T-helper 2 cell treated with Interferon-gamma antibody and Interleukin-4, amounts not matched to agents 100 ng/mL and 5 ng/mL, for 36 hours (primary cell): Measurements from ENCODE around the gene TPM2. TPM values are rescaled to one million over a fixed set of nuclear protein-coding genes. Genes with fewer than 3 reads are reported as not detected.

Source experiments
- intact Hi-C: fragments of 100-400 bp; cut with micrococcal nuclease; formaldehyde crosslinking; loops from one replicate; pipeline ENCODE4 v1.15.1; 2023
- total RNA-seq: library from RNA; stranded (reverse); gene quantifications from 2 replicates; pipeline ENCODE4 v1.2.3, GENCODE V29; 2022

TPM2 gene
- total RNA-seq, 1 donor from 2014 or later = 5.9 TPM

DNA sequence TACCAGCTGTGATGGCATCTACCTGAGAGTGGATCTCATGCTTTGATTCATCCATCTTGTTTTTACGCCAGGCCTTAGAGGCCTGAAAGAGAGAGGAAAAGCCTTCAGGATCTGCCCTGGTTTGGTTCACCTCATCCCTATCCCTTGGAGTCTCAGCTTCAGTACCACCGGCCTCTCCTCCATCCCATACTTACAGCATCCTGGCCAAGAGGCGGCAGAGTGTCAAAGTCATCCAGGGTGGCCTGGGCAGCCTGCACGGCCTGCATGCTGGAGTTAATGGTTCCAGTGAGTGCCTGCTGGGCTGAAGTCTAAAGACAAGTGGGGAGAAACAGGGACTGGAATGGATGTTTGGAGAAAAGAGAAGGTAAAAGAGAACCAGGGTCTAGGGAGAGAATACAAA lies 29.8 kb upstream of the TPM2 start:
- intact Hi-C loops = no loop called here

DNA sequence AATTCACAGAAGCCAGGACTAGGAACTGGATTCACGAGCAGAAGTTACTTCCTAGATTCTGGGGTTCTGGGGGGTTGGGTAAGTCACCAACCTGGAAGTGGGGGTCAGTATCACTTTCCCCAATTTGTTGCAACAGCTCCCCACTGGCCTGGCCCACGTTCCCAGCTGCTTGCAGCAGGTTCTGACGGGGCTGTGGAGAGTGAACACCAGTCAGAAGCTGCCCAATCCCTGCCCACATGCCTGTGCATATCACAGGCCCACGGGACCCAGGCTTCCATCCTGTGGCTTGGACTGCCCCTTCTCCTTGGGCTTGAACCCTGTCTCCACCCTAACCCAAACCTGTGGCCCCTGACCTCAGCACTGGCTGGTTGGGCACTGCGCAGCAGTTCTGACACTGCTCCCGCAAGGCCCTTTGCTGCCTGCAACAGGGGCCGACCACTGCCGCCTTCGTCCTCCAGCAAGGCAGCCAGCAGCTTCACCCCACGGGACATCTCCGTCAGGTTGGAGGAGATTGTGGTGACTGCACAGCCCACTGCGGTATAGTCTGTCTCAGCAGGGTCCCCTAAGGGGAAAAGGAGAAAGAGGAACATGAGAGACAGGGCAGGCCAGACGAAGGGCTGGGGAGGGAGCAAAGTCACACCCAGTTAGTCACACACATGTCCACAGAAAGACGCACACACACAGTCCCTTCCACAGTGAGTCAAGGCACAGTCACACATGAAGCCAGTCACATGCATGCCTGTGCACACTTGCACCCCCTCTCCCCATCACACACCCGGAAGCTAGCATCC lies 29.2 kb upstream of the TPM2 start:
- intact Hi-C loops = no loop called here

DNA sequence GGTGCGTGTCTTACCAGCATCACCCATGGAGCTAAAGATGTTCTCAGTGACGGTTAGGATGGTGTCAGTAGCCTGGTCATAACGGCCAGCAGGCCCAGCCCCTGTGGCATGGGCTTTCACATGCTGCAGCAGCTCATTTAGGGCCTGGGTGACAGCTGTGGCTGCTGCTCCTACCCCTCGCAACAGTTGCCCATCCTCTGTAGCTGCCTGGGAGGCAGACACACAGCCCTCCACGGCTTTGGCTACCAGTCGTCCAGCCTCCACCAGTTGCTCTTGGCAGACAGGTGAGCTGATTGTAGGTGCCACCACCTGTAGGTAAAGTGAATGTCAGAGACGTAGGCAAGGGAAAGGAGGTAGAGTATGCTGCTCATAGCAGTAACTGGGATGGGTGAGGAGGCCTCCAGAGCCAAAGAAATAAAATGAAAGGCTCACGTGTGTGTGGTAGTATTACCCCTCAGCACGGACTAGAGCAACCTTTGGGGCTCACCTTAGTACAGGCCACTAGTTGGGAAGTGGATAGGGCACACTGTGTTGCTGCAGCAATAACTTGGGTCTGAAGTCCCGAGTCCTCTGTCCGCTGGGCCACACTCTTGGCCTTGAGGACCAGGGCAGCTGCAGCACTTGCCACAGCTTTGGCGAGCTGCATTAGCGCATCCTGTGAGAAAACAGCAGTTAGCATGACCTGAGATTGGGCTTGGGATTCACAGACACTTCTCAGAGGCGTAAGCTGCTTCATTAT lies 27.6 kb upstream of the TPM2 start:
- intact Hi-C loops = no loop called here

DNA sequence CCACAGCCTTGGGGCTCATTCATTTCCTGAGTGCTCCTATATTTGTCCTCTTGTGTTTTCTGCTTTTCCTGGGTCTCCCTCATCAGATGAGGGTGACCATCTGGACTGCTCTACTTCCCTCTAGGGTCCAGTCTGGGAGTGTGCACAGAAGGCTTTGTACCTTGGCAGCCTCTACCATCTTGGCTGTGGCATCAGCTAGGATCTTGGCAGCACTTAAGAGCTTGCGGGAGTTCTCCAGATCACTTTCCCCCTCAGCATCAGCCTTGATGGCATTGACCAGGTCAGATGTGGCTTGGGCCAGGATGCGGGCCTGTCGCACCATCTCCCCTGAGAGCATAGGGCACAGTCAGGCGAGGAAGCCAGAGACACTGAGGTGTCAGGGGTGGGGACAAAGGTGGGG lies 26.5 kb upstream of the TPM2 start:
- intact Hi-C loops = no loop called here

DNA sequence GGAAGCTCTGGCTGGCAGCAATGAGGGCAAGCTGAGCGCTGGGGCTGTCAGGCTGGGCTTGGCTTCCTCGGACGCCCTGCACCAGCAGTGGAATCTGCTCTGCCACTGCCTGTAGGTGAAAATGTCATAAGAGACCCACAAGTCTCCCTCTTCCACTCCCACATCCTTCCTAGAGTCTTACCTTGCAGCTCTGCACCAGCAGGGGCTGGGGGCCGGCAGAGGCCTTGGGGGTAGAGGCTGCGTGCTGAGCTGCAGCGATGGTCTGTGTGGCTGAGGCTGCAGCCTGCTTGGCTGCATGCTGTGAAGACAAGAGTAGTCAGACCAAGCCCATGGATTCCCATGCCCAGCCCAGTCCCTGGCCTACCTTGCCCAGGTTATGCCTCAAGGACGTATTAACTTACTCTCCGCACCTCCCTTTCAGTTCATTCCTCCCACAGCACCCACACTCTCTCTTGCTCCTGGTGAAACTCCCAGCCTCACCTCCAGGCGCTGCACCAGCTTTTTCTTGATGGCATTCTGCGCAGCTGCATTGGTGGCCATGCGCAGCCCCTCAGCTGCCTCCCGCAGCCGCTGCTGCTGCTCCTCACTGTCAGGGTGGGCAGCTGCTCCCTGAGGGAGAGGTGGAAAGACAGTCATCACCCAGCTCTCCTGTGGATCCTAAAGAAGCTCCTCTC lies 25.0 kb upstream of the TPM2 start:
- intact Hi-C loops = no loop called here

DNA sequence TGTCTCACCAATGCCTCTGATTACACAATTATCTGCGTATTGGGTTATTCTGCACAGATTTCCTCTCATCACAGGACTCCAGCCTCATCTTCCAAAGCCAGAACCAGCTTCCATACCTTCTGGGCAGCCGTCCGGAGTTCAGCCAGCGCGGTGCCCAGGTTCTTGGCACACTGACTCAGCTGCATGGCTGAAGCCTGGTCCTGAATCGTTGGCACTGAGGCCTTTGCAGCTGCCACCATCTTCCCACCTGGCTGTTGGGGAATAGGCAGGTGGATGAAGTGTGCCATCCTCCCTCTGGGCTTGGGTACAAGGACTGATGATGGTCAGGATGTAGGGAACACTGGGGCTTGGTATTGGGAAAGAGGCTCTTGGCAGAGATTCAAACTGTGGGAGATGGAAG lies 24.4 kb upstream of the TPM2 start:
- intact Hi-C loops = no loop called here

DNA sequence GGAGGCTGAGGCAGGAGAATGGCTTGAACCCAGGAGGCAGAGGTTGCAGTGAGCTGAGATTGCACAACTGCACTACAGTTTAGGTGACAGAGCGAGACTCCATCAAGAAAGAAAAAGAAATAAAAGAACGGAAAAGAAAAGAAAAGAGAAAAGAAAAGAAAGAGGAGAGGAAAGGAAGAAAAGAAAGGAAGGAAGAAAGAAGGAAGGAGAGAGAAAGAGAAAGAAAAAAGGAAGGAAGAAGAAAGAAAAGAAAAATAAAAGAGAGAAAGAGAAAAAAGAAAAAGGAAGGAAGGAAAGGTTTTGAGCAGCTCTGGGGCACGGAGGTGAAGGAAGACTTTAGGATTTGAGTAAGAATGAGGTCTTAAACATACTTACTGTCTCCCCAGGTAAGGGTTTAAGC lies 23.9 kb upstream of the TPM2 start:
- intact Hi-C loops = no loop called here

DNA sequence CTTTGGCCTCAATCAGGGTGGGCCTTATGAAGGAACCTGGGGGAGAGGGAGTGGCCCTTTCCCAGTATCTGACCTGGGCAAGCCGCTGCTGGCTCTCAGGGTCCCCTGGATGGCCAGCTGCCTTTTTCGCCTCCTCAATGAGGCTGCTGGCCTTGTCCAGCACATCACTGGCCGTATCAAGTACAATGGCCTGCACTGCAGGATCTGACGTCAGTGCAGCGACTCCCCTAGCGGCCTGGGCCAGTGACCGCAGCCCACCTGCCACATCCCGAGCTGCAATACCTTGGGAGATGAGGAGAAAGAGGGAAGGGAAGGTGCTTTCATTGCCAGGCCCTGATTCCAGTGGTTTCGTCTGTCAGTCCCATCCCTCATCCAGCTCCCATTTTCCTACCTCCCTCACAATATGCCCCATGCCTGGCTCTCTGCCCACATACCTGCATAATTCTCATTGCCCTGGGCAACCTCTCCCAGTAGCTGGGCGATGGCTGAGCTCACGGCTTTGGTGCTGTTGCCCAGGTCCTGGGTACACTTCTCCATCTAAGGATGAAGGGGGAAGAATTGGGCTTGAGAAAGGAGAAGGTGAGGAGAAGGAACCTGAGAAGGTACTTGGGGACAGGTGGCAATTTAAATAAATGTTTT lies 23.2 kb upstream of the TPM2 start:
- intact Hi-C loops = no loop called here

DNA sequence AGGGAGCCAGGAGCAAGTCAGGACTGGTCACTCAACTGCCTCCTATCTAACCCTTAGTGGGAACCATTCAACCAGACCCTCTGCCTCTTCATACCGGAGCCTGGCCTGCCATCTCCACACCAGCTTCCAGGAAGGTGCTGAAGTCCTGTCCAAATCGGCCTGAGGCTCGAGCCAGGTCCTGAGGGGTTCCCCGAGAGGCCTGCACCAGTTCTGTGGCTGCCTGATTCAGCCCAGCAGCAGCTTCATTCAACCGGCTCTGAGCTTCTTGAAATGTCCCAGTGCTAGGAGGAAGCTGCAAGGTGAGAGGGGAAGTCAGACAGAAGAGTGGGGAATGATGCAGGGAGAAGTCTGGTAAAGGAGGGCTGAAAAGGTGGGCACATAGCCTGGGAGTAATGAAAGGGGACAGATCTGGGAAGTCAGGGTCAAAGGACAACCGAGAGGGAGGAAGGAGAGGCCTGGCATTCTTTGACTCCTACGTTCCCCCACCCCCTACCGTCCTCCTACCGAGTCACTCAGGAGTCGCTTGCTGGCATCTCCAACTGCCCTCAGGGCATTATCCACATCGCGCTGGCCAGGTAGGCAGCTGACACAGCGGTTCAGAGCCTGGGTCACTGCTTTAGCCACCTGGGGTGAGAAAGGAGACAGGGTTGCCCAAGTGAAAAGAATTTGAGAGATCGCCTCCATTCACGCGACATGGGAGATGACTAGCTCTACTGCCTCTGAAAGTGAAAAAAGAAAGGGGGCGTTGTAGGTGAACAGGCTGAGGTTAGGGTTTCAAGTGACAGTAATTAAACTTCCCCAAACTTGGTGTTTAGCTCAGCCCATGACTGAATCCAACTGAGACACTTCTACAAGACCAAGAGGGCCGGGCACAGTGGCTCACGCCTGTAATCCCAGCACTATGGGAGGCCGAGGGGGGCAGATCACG lies 22.0 kb upstream of the TPM2 start:
- intact Hi-C loops = no loop called here

DNA sequence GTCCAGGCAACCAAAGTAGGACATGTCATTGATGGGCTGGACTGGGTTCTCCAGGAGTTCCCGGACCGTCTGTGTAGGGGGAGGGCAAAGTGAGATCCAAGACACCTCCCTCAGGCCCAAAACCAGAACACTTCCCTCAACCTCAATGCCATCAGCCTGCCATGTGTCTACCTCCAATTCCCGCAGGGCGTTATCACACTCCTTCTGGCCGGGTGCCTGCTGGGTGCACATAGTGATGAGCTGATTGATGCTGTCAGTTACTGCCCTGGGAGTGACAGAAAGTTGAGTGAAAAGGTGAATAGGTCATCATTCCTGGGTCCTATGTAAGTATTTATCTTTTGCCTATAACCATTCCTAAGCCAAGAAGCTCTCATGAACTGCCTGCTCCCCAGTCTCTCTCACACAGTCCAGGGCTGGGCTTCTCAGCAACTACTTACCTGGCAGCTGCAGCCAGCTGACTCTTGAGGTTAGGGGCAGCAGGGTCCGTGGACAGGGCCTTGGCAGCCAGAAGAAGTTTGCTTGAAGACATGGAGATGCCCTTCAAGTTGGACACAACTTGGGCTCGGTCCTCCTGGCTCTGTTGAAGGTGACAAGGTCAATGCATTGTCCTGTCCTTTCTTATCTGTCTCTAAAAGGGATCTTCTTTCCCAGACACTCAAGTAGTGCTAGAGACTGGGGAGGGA lies 21.2 kb upstream of the TPM2 start:
- intact Hi-C loops = no loop called here

DNA sequence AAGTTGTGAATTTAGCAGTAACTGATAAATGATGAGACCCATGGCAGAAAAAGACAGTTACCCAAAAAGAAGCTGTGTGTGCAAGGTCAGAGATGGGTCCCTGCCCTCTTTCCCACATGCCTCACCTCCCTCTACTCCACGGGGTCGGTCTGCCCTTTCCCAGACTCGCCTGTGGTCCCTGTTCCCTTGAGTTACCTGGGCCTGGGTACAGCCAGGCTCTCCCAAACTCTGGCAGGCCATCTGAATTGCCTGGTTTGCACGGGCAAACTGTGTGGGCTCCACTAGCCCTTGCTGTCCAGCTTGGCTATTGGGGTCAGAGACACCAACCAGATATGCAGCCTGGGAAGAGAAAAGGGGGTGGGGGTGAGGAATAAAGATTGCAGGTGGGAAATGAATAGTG lies 18.4 kb upstream of the TPM2 start:
- intact Hi-C loops = no loop called here

DNA sequence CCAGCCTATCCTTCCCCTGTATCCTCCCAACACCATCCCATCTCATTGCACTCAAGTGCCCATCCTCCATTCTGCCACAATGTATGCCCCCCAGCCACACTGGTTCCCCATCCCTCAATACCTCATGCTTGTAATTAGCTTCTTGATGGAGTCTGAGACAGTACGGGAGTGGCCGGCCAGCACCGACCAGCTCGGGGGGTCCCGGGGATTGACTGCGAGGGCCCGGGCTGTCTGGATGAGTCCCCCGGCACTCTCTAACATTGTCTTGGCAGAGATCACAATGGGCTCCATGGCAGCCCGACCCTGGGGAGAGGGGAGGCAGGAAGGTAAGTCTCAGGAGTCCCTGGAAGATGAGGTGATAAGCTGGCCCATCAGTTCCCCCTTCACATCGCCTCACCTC lies 17.2 kb upstream of the TPM2 start:
- intact Hi-C loops = no loop called here

DNA sequence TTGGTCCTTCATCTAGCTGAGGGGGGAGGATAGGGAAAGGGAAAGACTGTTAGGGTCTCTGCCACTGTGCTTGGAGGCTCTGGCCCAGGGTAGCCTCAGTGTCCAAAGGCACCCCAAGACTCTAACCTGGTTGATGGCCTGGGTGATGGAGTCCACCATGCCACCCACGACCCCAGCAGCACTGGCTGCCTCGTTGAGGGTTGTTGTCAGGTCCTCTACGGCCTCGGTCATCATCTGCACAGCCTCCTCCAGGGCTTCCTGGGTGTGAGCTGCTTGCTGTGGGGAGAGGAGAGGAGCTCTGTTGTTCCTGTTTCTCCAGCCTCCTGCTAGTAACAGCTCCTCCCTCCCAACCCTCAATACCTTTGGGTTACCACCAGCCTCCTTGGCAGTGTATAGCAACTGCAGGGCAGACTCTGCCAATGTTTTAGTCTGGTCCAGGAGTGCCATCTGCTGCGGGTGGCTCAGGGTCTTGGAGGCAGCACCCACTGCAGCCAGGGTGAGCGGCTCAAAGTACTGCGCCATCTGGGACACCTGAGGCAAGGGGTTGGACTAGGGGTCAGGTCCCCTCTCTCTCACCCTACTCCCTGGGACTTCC lies 16.2 kb upstream of the TPM2 start:
- intact Hi-C loops = no loop called here

DNA sequence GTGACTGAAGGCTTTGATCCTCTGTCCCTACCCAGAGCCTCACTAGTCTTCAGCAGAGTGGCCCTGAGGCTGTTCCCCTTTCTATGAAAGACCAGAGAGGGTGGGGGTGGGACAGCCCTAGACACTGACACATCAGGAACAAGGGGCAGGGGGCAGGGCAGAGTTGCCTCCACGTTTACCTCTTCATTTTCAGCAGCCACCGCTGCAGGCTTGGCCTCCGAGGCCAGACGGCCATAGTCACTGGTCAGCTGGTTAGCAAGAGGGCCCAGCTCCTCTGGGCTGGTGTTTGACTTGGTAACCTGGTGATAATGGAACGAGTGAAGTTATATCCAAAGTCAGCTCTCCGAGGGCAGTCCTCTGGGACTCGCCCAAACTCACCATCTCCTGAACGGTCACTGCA lies 15.6 kb upstream of the TPM2 start:
- intact Hi-C loops = no loop called here

DNA sequence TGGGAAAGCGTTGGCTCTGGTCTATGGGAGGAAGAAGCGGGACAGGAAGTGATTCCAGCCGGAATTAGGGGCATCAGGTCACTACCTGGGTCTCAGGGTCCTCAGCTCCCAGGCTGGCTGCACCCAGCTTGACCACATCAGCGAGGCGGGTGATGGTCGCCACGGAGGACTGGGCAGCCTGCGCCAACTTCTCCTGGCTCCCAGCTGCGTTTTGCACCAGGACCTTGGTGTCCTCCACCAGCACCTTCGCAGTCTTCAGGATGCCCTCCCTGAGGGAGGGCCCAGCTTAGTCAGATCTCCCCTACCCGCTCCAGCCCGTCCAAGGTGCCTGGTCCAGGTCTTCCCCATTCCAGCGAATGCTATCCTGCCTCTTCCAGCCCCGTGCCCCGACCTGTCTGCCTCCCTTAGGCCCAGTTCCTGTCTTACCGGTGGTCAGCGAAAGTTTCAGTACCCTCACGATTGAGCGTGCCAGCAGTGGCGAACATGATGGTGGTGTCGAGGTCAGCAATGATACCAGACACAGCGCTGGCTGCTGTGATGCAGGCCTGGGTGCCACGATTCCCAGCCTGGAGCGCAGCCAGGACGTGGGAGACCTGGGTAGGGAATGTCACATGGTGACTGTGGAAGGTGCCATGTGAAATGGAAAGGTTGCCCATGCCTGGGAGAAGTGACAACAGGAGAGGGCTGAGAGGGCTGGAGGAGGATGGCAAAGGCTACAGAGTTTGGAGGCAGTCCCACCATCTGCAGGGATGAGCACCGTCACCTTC lies 14.4 kb upstream of the TPM2 start:
- intact Hi-C loops = no loop called here

DNA sequence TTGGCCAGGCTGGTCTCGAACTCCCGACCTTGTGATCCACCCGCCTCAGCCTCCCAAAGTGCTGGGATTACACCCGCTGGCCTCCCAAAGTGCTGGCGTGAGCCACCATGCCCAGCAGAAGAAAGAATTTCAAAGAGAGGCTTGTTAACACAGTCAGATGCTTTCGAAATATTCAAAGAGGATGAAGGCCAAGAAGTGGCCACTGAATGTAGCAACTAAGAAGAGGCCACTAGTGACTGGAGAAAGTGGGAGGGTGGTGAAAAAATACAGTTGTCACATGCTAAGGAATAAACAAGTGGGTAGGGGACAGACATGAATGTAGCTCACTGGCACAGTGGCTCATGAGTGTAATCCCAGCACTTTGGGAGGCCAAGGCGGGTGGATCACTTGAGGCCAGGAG lies 13.0 kb upstream of the TPM2 start:
- intact Hi-C loops = no loop called here

DNA sequence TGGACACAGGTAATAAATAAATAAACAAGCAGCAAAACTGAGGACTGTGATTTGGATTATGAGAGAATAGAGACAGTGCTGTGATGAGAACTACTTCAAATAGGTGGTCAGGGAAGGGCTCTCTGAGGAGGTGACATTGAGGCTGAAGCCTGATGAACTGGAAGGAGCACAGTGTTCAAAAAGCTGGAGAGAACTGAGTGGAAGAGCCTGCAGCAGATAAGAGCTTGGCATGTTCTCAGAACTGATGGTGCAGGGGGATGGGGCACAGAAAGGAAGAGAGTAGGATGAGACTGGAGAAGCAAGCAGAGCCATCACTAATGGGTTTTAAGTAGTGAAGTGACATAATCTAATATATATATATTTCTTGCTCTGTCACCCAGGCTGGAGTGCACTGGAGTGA lies 11.2 kb upstream of the TPM2 start:
- intact Hi-C loops = no loop called here

DNA sequence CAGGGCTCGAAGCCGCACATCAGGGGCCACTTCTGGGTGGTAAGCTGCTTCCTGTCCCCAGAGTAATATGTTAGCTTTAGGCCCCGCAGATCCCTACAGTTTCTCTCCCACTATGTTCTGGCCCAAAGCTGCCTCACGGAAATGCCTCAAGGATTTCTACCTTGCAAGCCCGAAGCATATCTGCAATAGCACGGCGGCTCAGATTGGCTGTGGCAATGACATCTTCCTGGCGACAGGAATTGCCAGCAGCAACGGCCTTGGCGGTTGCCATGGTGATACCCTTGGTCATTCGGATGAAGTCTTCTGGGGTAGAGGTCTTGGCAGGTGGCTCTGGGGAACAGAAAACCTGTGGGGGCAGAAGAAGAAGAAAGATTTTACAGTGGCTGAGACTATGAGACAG lies 10.3 kb upstream of the TPM2 start:
- intact Hi-C loops = no loop called here

DNA sequence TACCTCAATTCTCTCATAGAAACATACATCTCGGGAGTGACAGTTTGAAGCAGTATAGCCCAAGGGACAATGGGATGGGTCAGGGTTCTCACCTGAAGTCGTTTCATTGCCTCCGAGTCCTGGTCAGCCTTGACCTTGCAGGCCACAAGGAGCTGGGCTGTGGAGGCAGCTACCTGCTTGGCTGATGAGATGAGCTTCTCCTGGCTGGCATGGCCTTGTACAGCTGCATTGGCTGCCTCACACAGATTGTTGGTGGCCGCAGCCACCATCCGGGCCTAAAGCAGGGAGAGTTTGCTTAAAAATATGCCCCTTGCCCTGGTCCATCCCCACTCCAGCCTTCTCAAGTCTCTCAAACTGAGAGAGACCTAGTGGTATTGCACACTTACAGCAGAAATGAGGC lies 8.5 kb upstream of the TPM2 start:
- intact Hi-C loops = no loop called here
